Upper lobe of left lung (tissue), 6 donors: ENCODE measurements around the gene ADCY5. TPM values are rescaled to one million over a fixed set of nuclear protein-coding genes. Genes with fewer than 3 reads are reported as not detected.

Experiments used
- ATAC-seq, 2 donors: fragments of 200-7000 bp; cut with Tn5 transposase; one replicate each; pipeline ENCODE4 v1.9.1; 2022; ENCODE audit warnings: mild to moderate bottlenecking in 2 of 2, moderate library complexity in 2 of 2; ENCODE audit not compliant: low FRiP score in 2 of 2
- DNase-seq, 2 donors: peaks; one replicate each; pipeline ENCODE4 v3.0.0-alpha.2; 2019 to 2020
- H3K27ac ChIP-seq, 4 donors: fragments of 200-600 bp; sonication (generic); one replicate each; pipeline ENCODE4 v1.5.1; 2016 to 2019
- H3K27me3 ChIP-seq, 4 donors: fragments of 200-600 bp; sonication (generic); one replicate each; pipeline ENCODE4 v1.5.1; 2017 to 2019
- H3K36me3 ChIP-seq, 4 donors: fragments of 200-600 bp; sonication (generic); one replicate each; pipeline ENCODE4 v1.5.1; 2016 to 2019
- H3K4me1 ChIP-seq, 4 donors: fragments of 200-600 bp; sonication (generic); one replicate each; pipeline ENCODE4 v1.5.1; 2018 to 2019
- H3K4me3 ChIP-seq, 4 donors: fragments of 200-600 bp; sonication (generic); one replicate each; pipeline ENCODE4 v1.5.1; 2017 to 2019; ENCODE audit warnings: mild to moderate bottlenecking in 2 of 4, moderate library complexity in 1 of 4
- H3K9me3 ChIP-seq, 4 donors: fragments of 200-600 bp; sonication (generic); one replicate each; pipeline ENCODE4 v1.5.1; 2018 to 2019
- EP300 ChIP-seq, 4 donors: sonication (generic); formaldehyde crosslinking; IDR thresholded peaks; one replicate each; pipeline ENCODE4 v1.5.1; 2017; ENCODE audit warnings: antibody characterized with exemption in 4 of 4, control low read depth in 2 of 4
- POLR2A ChIP-seq, 4 donors: fragments of 450-650 bp; IDR thresholded peaks; one replicate each; pipeline ENCODE4 v1.5.1; 2016 to 2017; ENCODE audit warnings: antibody characterized with exemption in 4 of 4, mild to moderate bottlenecking in 2 of 4
- POLR2AphosphoS5 ChIP-seq, 2 donors: sonication (generic); formaldehyde crosslinking; IDR thresholded peaks; one replicate each; pipeline ENCODE4 v1.5.1; 2017; ENCODE audit warnings: antibody characterized with exemption in 2 of 2
- WGBS, 2 donors: methylation state at CpG; one replicate each; pipeline ENCODE4 v1.1.5; 2017 to 2018; 5-methylcytosine and 5-hydroxymethylcytosine counted together
- total RNA-seq, 6 donors: library from RNA; depleted of rRNA in 4 of 6; stranded (reverse); fragments of >200 nt in 4 of 6; gene quantifications; one replicate each; pipeline versions ENCODE4 v1.1.0 to v1.2.1, GENCODE V29; 2016 to 2021
- TF ChIP-seq, protein P1 (sequence below), 6 experiments: fragments of 450-650 bp in 4 of 6; fragments of 200-600 bp in 2 of 6; sonication (generic) in 2 of 6; IDR thresholded peaks; one replicate each; pipeline ENCODE4 v1.5.1; 2016 to 2019; ENCODE audit warnings: antibody characterized with exemption in 6 of 6
- donor health status: DM: no; HTN: no; CAD: no; lungs with moderate emphysema.
- donor health status: DM: no; HTN: yes; CAD: no; lungs with severe emphysema.

Gene ADCY5
- total RNA-seq, 6 donors from 2014 or later, result 2.1 to 23.0 (median 3.2) TPM

DNA sequence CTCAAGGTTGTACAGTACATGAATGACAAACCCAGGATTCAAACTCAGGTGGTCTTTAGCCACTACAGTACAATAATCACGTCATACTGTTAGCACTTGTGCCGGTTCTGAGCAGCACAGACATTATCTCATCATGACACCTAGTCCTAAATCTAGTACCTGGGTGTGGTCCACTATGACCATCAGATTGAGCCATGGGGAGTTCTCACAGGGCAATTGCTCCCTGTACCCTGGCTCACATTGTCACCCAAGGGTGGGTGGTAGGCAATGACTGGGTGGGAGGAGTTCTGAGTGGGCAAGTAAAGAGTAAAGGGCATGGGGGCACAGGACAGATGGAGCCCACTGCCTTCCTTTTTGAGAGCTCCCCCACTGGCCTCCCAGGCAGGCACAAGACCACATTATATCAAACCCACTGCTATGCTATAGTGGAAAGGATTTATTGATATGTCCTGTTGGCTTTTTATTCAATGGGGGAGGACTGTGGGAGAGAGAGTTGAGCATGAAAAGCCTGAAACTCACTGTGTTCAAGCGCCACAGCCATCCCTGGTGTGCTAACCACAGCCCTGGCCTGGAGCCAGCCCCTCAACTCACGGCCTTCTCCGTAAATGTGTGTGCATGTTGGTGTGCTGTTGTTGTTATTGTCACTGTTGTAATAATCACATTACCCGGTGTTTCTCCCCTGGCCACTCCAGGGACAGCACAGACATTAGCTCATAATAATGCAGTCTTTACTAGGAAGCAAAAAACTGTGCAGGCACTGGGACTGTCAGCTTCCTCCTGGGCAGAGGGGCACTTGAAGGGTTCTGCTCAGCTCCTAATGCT is 27.3 kb downstream of the ADCY5 start:
- H3K4me3 ChIP-seq, result no peak overlapping the region
- no peaks in the 10 kb centered on the region for H3K9me3 ChIP-seq
- no peaks in the 10 kb centered on the region for H3K27me3 ChIP-seq
- H3K36me3 ChIP-seq, result no peaks in the 10 kb centered on the region
- peaks cover 0 to 4% (median 3%) of the 10 kb centered on the region in 4 donors for H3K4me1 ChIP-seq
- TF ChIP-seq, protein P1, sequence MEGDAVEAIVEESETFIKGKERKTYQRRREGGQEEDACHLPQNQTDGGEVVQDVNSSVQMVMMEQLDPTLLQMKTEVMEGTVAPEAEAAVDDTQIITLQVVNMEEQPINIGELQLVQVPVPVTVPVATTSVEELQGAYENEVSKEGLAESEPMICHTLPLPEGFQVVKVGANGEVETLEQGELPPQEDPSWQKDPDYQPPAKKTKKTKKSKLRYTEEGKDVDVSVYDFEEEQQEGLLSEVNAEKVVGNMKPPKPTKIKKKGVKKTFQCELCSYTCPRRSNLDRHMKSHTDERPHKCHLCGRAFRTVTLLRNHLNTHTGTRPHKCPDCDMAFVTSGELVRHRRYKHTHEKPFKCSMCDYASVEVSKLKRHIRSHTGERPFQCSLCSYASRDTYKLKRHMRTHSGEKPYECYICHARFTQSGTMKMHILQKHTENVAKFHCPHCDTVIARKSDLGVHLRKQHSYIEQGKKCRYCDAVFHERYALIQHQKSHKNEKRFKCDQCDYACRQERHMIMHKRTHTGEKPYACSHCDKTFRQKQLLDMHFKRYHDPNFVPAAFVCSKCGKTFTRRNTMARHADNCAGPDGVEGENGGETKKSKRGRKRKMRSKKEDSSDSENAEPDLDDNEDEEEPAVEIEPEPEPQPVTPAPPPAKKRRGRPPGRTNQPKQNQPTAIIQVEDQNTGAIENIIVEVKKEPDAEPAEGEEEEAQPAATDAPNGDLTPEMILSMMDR (IDR thresholded peaks at IDR 0.05), result no peak
- TF ChIP-seq POLR2AphosphoS5 (IDR thresholded peaks at IDR 0.05), result no peak
- TF ChIP-seq POLR2A (IDR thresholded peaks at IDR 0.05), result no peak
- no peak for TF ChIP-seq EP300 (IDR thresholded peaks at IDR 0.05)
- no peak for DNase-seq
- H3K27ac ChIP-seq, result no peak overlapping the region
- ATAC-seq, result no peak
- WGBS, 2 donors, result 47 to 50% methylated on average over 6 of the region's 6 CpGs

DNA sequence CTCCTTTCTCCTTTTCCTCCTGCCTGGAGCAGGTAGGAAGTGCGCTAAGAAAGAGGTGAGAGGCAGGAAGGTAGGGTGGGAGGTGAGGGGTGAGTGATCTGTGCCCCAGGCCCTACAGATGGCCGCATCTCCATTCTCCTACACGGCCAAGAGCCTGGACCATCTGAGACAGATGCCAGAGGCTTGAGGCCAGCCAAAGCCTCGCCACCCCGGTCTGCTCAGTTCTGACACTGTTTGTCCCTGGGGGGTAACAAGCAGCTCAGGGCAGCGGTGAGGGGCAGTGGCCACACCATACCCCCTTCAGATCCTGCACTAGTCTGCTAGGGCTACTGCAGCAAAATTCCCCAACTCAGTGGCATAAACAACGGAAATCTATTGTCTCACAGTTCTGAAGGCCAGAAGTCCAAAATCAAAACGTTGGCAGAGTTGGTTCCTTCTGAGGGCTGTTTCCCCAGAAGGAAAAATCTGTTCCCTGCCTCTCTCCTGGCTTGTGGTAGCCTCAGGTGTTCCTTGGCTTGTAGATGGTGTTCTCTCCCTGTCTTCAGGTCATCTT is 28.4 kb downstream of the ADCY5 start:
- Histone ChIP-seq H3K9me3 (no peaks in the 10 kb centered on the region), H3K36me3 (no peaks in the 10 kb centered on the region), H3K4me1 (peaks cover 0 to 4% (median 3%) of the 10 kb centered on the region in 4 donors), H3K4me3 (no peak overlapping the region), H3K27ac (no peak overlapping the region), H3K27me3 (no peaks in the 10 kb centered on the region)
- ATAC-seq, result no peak
- WGBS, 2 donors, result 66 to 79% methylated on average over 5 to 8 of the region's 8 CpGs
- TF ChIP-seq, protein P1 (IDR thresholded peaks at IDR 0.05), result no peak
- DNase-seq, result no peak

DNA sequence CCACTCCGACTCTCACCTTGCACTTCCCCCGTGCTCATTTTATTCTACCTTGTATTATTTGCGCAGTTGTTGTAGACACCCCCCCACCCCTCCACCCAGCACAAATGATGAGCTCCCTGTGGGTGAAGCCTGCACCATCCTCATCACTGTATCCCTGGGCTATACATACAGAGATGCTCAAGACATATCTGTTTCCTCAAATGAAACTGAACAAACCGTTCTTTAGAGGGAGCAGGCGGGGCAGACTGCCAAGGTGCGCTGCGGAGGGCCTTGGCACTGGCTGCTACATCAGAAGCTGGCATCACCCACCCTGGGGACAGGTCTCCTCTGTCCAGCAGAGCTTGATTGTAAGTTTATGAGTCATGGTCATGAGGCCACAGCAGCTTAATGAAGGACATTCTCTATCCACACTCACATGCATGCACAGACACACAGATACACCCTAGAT is 29.0 kb downstream of the ADCY5 start:
- H3K27me3 ChIP-seq, result no peaks in the 10 kb centered on the region
- H3K4me3 ChIP-seq, result no peak overlapping the region
- no peak overlapping the region for H3K27ac ChIP-seq
- no peaks in the 10 kb centered on the region for H3K36me3 ChIP-seq
- TF ChIP-seq, protein P1 (IDR thresholded peaks at IDR 0.05), result no peak
- TF ChIP-seq EP300 (IDR thresholded peaks at IDR 0.05) (no peak), POLR2A (IDR thresholded peaks at IDR 0.05) (no peak), POLR2AphosphoS5 (IDR thresholded peaks at IDR 0.05) (no peak)
- 75 to 91% methylated on average over 7 of the region's 7 CpGs for WGBS, 2 donors
- H3K9me3 ChIP-seq, result no peaks in the 10 kb centered on the region
- no peak for DNase-seq
- no peak for ATAC-seq
- peaks cover 0 to 4% (median 3%) of the 10 kb centered on the region in 4 donors for H3K4me1 ChIP-seq

DNA sequence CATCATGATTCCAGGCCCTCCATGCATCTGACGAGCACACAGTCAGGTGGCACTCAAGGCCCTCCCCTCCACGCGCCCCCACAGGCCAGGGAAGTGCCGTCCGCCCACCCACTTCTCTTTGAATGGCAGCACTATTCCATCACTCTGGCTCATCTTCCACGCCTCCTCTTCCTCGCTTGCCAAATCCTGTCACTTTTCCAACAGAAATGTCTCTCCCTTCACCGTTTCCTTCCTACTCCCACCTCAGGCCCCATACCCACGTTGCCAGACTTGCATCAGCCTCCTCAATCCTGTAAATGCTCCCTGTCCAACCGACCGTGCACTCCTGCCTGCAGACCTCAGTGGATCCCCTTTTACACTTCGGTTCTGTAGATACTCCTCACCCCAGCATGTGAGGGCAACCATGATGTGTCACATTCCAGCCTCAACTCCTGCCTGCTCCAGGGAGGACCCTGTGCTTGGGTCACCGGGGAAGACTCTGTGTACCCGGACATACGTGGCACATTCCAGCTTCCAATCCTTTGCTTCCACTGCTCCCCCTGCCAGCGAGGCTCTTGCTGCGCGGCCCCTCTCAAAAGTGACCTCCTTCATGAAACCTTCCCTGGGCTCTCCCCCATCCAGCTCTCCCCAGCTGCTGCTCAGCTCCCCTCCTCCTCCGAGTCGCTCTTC is 29.6 kb downstream of the ADCY5 start:
- H3K27ac ChIP-seq, result no peak overlapping the region
- no peak for DNase-seq
- 88 to 89% methylated on average over 20 of the region's 20 CpGs for WGBS, 2 donors
- no peaks in the 10 kb centered on the region for H3K27me3 ChIP-seq
- H3K36me3 ChIP-seq, result no peaks in the 10 kb centered on the region
- TF ChIP-seq POLR2AphosphoS5 (IDR thresholded peaks at IDR 0.05), result no peak
- TF ChIP-seq, protein P1 (IDR thresholded peaks at IDR 0.05), result no peak
- TF ChIP-seq EP300 (IDR thresholded peaks at IDR 0.05), result no peak
- TF ChIP-seq POLR2A (IDR thresholded peaks at IDR 0.05), result no peak
- peaks cover 0 to 4% (median 3%) of the 10 kb centered on the region in 4 donors for H3K4me1 ChIP-seq
- no peaks in the 10 kb centered on the region for H3K9me3 ChIP-seq
- no peak overlapping the region for H3K4me3 ChIP-seq
- ATAC-seq, result no peak
